OCI-LY3 (cell line): Measurements from ENCODE around the gene SNTB2.

Experiments used
- H2AFZ ChIP-seq: fragments of 200-600, 300-600 bp; shearing (Covaris generic); 2 replicates; pipeline ENCODE4 v1.6.0; 2014; ENCODE audit warnings: antibody characterized with exemption, low read depth, low read length
- H3K27ac ChIP-seq: fragments of 200-600, 300-600 bp; sonication (generic); 2 replicates; pipeline ENCODE4 v1.5.1; 2014; ENCODE audit warnings: mild to moderate bottlenecking, low read length, moderate library complexity, mixed read lengths
- H3K27me3 ChIP-seq: fragments of 200-600, 300-600 bp; sonication (generic); 2 replicates; pipeline ENCODE4 v1.6.1; 2014; ENCODE audit warnings: low read depth, low read length, mixed read lengths
- H3K36me3 ChIP-seq: fragments of 200-600, 300-600 bp; sonication (generic); replicated peaks from 2 replicates; pipeline ENCODE3; 2014; ENCODE audit warnings: low read depth, low read length, mixed read lengths
- H3K4me1 ChIP-seq: fragments of 300-600, 200-600 bp; sonication (generic); 2 replicates; pipeline ENCODE4 v1.6.1; 2014; ENCODE audit warnings: low read length, mixed read lengths
- H3K4me2 ChIP-seq: fragments of 200-600, 300-600 bp; sonication (generic); 2 replicates; pipeline ENCODE4 v1.6.1; 2014; ENCODE audit warnings: low read length, mixed read lengths
- H3K4me3 ChIP-seq: fragments of 300-600, 200-600 bp; sonication (generic); 2 replicates; pipeline ENCODE4 v1.5.1; 2014; ENCODE audit warnings: antibody characterized with exemption, mild to moderate bottlenecking, low read length, moderate library complexity
- H3K79me2 ChIP-seq: fragments of 300-600, 200-600 bp; shearing (Covaris generic); 2 replicates; pipeline ENCODE4 v1.6.1; 2014; ENCODE audit warnings: mild to moderate bottlenecking, low read length, mixed read lengths
- H3K9ac ChIP-seq: fragments of 300-600, 200-600 bp; shearing (Covaris generic); 2 replicates; pipeline ENCODE4 v1.6.0; 2014; ENCODE audit warnings: mild to moderate bottlenecking, low read length, moderate library complexity
- H3K9me3 ChIP-seq: fragments of 200-600, 300-600 bp; shearing (Covaris generic); 2 replicates; pipeline ENCODE4 v1.6.1; 2014; ENCODE audit warnings: low read length, mixed read lengths; ENCODE audit not compliant: insufficient read depth
- H4K20me1 ChIP-seq: fragments of 200-600, 300-600 bp; sonication (generic); 2 replicates; pipeline ENCODE4 v1.6.1; 2016; ENCODE audit warnings: low read length, mixed read lengths; ENCODE audit not compliant: insufficient read depth
- CTCF ChIP-seq: fragments of 200-600, 300-600 bp; sonication (generic); IDR thresholded peaks from 2 replicates; pipeline ENCODE4 v1.5.1; 2014; ENCODE audit warnings: antibody characterized with exemption, low read length, low read depth
- EZH2phosphoT487 ChIP-seq: fragments of 200-600 bp; shearing (Covaris generic); IDR thresholded peaks from 2 replicates; pipeline ENCODE4 v1.6.1; 2018; ENCODE audit warnings: antibody characterized with exemption, mixed run types, low read depth

The SNTB2 gene

GRCh38 chr16:69217433-69217832, 30.5 kb downstream of the SNTB2 start:
- H3K9ac ChIP-seq, result no peak overlapping the region
- no peaks in the 10 kb centered on the region for H3K9me3 ChIP-seq
- H3K27ac ChIP-seq, result no peak overlapping the region
- no peaks in the 10 kb centered on the region; the same call in 1 of the 2 replicates for H3K79me2 ChIP-seq
- H3K27me3 ChIP-seq, result no peaks in the 10 kb centered on the region
- H3K4me2 ChIP-seq, result no peak overlapping the region
- no peaks in the 10 kb centered on the region for H3K4me1 ChIP-seq
- H4K20me1 ChIP-seq, result peaks cover 8% of the 10 kb centered on the region; the same call in 1 of the 2 replicates
- TF ChIP-seq CTCF (no peak), EZH2phosphoT487 (no peak)
- no peak overlapping the region for H2AFZ ChIP-seq
- no peaks in the 10 kb centered on the region for H3K36me3 ChIP-seq
- H3K4me3 ChIP-seq, result no peak overlapping the region

DNA sequence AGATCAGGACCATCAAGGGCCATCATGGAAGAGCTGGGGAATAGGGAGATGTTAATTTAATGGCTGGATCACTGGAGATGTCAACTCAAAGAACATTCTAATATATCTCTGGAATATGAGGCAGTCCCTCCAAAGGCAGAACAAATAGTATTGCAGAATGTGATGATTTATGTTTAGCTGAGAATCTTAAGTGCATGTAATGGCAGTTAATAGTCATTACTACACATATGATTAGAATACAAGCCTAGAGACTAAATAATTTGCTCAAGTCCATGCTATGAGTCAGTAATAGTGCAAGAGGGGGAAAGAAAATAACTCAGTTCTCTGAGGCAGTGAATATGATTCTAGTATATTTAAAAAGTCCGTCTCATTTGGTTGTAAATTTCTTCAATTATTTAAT, 32.3 kb downstream of the SNTB2 start:
- Histone ChIP-seq H3K27me3 (no peaks in the 10 kb centered on the region), H3K4me2 (no peak overlapping the region), H3K36me3 (no peaks in the 10 kb centered on the region), H3K27ac (no peak overlapping the region), H3K9me3 (no peaks in the 10 kb centered on the region), H4K20me1 (peaks cover 8% of the 10 kb centered on the region; the same call in 1 of the 2 replicates), H3K4me1 (no peaks in the 10 kb centered on the region), H3K4me3 (no peak overlapping the region), H3K79me2 (no peaks in the 10 kb centered on the region; the same call in 1 of the 2 replicates), H3K9ac (no peak overlapping the region), H2AFZ (no peak overlapping the region)
- TF ChIP-seq EZH2phosphoT487, result no peak
- TF ChIP-seq CTCF, result no peak

DNA sequence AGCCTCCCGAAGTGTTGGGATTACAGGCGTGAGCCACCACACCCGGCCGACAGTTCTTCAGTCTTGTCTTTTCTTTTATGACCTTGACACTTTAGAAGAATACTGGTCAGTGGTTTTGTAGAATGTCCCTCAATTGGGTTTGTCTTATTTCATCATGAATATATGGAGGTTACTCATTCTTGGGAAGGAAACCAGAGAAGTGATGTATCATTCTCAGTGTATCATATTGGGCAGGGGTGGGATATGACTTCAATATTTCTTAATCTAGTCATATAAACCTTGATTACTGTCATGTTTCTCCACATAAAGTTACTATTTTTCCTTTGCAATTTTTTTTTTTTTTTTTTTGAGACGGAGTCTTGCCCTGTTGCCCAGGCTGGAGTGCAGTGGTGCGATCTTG, 36.9 kb downstream of the SNTB2 start:
- Histone ChIP-seq H3K9ac (no peak overlapping the region), H3K27ac (no peak overlapping the region), H3K9me3 (no peaks in the 10 kb centered on the region), H2AFZ (no peak overlapping the region), H3K4me3 (no peak overlapping the region), H4K20me1 (0 out of 2 replicates have a peak, but pooled peaks cover 6% of the 10 kb centered on the region), H3K27me3 (no peaks in the 10 kb centered on the region), H3K79me2 (no peaks in the 10 kb centered on the region), H3K4me2 (no peak overlapping the region), H3K36me3 (no peaks in the 10 kb centered on the region), H3K4me1 (no peaks in the 10 kb centered on the region)
- TF ChIP-seq CTCF, result no peak
- no peak for TF ChIP-seq EZH2phosphoT487

DNA sequence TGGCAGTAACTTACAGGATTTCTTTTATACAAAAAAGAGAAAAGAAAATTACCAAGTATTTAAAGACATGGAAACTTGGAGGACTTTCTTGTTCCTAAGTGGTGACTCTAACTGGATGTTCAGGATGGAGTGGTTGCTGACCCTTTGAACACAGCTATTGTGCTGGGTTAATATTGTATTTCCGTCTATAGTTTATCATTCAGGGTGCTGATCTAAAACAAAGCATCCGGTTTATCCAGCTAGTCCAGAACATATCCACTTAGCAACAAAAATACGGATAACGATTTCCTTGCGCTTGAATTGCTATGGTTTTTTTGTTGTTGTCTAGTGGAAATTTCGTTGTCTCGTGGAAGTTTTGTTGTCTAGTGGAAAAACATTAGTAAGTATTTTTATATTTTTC, 38.2 kb downstream of the SNTB2 start:
- TF ChIP-seq EZH2phosphoT487 (no peak), CTCF (no peak)

More for the DNA sequence above, 38.2 kb downstream of the SNTB2 start:
- H3K4me2 ChIP-seq, result no peak overlapping the region
- no peaks in the 10 kb centered on the region for H3K36me3 ChIP-seq
- no peaks in the 10 kb centered on the region for H3K79me2 ChIP-seq
- H3K4me1 ChIP-seq, result no peaks in the 10 kb centered on the region
- H2AFZ ChIP-seq, result no peak overlapping the region
- H3K9ac ChIP-seq, result no peak overlapping the region
- no peaks in the 10 kb centered on the region for H4K20me1 ChIP-seq
- H3K27ac ChIP-seq, result no peak overlapping the region
- H3K9me3 ChIP-seq, result no peaks in the 10 kb centered on the region
- H3K4me3 ChIP-seq, result no peak overlapping the region
- H3K27me3 ChIP-seq, result no peaks in the 10 kb centered on the region
